AG10803 (cell line): Measurements from ENCODE around the gene WASF1.
A peak's percentile ranks its signal among the peaks of the same experiment; 100 is the strongest.

Experiments
- DNase-seq: peaks from one replicate; pipeline ENCODE4 v3.0.0; 2010; ENCODE audit warnings: low read depth
- H3K4me3 ChIP-seq: 2 replicates; pipeline ENCODE4 v1.5.1; 2011; ENCODE audit warnings: mild to moderate bottlenecking, low read length, control low read depth
- TF ChIP-seq, protein P1 (sequence below): conservative IDR thresholded peaks from 2 replicates; pipeline ENCODE4 v1.5.1; 2011; ENCODE audit warnings: mild to moderate bottlenecking, low read length, control low read depth, inconsistent platforms

WASF1 gene

DNA sequence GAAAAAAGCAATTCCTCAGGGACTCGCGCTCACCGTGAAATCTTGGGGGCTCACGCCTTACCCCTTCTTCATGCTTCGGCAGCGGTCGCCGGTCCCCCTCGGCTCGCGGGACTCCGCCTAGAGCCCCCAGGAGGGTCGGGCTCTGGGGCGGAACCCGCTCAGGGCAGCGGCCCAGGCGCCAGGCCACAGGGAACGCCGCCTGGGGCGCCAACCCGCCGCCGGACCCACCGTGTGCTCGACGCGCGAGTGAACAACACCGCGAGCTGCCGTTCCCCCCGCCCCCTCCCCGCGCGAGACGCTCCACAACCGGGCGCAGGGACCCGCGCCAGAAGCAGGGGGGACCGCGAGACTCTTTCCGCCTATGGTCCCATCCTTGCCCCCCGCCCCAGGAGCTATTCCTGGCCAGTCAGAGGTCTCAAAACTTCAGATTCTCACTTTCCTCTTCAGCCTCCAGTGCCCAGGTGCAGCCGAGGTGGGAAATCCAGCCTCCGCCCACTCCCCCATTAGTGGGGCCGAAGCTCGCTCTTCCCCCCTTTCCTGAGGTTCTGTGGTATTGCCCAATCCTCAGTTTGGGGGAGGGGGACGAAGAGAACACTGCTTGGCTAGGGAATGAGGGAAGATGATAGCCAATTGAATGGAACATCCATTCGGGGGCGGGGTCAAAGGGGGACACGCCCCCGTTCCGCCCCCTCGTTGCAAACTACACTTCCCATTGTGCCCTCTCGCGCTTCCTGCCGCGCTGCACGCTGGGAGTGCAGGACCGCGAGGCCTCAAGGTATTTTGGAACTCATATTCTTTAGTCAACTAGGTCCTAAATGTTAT, at the start of gene WASF1:
Gene WASF1 (minus strand): TSS at position 265 of the 822 bp plus-strand sequence. CDS start 52,069 bp downstream, outside the sequence.
- peak; percentile 98 for DNase-seq
- peak within 1 kb of the TSS; percentile 97 for H3K4me3 ChIP-seq
- TF ChIP-seq, protein P1, sequence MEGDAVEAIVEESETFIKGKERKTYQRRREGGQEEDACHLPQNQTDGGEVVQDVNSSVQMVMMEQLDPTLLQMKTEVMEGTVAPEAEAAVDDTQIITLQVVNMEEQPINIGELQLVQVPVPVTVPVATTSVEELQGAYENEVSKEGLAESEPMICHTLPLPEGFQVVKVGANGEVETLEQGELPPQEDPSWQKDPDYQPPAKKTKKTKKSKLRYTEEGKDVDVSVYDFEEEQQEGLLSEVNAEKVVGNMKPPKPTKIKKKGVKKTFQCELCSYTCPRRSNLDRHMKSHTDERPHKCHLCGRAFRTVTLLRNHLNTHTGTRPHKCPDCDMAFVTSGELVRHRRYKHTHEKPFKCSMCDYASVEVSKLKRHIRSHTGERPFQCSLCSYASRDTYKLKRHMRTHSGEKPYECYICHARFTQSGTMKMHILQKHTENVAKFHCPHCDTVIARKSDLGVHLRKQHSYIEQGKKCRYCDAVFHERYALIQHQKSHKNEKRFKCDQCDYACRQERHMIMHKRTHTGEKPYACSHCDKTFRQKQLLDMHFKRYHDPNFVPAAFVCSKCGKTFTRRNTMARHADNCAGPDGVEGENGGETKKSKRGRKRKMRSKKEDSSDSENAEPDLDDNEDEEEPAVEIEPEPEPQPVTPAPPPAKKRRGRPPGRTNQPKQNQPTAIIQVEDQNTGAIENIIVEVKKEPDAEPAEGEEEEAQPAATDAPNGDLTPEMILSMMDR = no peak

DNA sequence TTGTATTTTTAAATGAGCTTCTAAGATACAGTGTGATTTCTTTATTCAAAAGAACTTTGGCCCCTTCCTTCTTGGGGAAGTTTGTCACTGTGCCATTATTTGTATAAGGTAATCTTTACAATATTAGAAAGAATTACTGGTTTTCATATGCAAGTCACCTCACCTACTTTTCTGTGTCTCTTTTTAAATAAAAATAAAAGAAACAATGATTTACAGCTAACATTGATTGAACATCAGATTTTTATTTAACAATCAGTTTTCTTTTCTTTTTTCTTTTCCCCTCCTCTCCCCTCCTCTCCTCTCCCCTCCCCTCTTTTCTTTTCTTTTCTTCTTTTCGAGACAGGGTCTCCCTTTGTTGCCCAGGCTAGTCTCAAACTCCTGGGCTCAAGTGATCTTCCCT, 46.8 kb upstream of the WASF1 start:
- TF ChIP-seq, protein P1 = no peak
- H3K4me3 ChIP-seq = no peak overlapping the region
- no peak for DNase-seq

DNA sequence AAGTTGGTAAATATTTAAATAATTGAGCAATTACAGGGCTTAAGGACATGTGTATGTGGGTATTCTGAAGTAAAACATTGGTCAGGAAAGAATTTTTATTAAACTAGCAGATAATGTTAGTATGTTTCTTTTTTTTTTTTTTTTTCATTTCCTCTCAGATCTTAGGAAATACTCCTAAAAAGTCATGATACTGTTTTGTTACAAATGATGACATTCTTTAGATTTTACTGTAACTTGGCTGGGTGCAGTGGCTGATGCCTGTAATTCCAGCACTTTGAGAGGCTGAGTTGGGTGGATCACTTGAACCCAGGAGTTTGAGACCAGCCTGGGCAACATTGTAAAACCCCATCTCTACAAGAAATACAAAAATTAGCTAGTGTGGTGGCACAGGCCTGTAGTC, 42.3 kb upstream of the WASF1 start:
- H3K4me3 ChIP-seq = no peak overlapping the region
- DNase-seq = peak; percentile 72
- TF ChIP-seq, protein P1 = no peak

DNA sequence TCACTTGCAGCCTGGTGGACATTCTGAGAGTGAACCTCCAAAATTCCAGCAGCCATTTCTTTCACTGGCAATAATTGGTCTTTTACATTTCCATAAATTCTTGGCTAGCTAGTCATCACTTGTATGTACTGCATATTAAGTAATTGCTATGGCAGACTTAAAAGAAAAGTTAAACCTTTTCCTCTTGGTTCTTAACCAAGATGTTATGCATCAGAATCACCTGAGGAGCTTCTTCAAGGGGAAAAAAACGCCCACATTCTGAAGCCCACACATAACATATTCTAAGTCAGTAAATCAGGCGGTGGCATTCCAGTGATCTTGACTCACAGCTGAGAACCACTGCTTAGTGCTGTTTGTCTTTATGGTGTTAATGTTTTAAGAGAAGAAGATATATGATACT, 37.8 kb upstream of the WASF1 start:
- TF ChIP-seq, protein P1 = no peak; the same call in 1 of the 2 replicates
- H3K4me3 ChIP-seq = no peak overlapping the region
- DNase-seq = peak; percentile 44

DNA sequence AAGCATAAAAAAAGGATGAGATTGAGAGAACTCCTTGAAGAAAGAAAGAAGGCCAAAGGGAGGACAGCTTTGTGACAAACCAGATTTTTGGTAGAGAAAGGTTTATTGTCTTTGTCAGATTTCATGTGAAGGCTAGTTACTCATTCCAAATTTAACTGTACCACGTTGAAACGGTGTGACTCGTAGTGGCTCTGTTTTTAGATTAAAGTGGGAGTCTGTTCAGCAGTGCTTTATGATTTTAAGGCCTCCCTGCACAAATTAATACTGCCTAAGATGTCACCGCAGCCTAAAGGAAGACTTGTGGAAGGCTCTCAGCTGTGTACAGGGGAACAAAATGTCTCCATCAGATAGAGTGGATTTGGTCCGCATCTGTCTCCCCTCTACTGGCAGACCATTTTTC, 36.7 kb upstream of the WASF1 start:
- no peak for DNase-seq
- H3K4me3 ChIP-seq = no peak overlapping the region
- TF ChIP-seq, protein P1 = no peak

DNA sequence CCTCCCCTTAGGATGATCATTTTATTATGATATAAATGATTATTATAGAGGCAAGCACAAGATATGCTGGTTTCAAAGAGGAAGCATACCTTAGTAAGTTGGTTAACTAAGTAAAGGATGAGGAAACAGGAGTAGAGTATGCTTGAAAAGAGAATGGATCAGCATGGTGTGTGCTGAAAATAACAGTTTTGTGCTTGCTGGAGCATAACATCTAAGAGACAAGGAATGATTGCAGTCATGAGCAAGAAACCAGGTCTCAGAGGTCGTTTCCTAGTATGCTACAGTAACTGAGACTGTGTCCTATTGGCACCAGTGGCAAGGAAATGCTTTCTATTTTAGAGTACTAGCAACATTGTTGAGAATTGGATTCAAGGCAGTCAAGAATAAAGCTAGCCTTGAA, 34.9 kb upstream of the WASF1 start:
- H3K4me3 ChIP-seq = no peak overlapping the region
- TF ChIP-seq, protein P1 = no peak
- DNase-seq = no peak

DNA sequence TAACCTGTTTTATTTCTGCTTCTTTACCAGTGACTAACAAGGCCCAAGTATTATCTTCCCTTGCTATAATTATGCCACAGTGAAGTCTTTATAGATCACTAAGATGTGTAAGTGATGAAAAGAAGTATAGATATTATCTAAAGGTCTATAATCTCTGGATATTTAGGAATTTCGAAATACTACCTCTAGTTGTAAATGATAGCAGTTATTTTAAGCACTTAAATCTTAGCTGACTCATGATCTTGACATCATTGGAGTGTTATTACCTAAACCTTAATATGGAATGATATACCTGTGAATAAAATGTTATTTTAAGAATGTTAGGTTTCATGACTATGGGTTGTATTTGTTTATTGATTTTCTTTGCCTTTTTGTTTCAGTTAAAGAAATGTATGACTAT, 32.3 kb upstream of the WASF1 start:
- no peak for DNase-seq
- no peak overlapping the region for H3K4me3 ChIP-seq
- TF ChIP-seq, protein P1 = no peak
